GM19328 (cell line): ENCODE measurements around the gene DSTYK.
"Not testable (repeated sequence)": the region's sequence is repeated elsewhere in the genome, so short reads cannot be mapped to it uniquely, and the experiment has no call there.

Experiments
- ATAC-seq: cut with Tn5 transposase; IDR thresholded peaks from one replicate; pipeline ENCODE4 v1.9.1; 2021; ENCODE audit warnings: mild to moderate bottlenecking, moderate library complexity; ENCODE audit not compliant: unreplicated experiment

DSTYK gene

GRCh38 chr1:205179842-205180241 is 31.7 kb downstream of the DSTYK start:
- ATAC-seq: no peak

GRCh38 chr1:205172729-205173366 is 38.7 kb downstream of the DSTYK start:
- no peak for ATAC-seq

- no peak for ATAC-seq
Observed at GRCh38 chr1:205171369-205171768, 40.1 kb downstream of the DSTYK start.

DNA sequence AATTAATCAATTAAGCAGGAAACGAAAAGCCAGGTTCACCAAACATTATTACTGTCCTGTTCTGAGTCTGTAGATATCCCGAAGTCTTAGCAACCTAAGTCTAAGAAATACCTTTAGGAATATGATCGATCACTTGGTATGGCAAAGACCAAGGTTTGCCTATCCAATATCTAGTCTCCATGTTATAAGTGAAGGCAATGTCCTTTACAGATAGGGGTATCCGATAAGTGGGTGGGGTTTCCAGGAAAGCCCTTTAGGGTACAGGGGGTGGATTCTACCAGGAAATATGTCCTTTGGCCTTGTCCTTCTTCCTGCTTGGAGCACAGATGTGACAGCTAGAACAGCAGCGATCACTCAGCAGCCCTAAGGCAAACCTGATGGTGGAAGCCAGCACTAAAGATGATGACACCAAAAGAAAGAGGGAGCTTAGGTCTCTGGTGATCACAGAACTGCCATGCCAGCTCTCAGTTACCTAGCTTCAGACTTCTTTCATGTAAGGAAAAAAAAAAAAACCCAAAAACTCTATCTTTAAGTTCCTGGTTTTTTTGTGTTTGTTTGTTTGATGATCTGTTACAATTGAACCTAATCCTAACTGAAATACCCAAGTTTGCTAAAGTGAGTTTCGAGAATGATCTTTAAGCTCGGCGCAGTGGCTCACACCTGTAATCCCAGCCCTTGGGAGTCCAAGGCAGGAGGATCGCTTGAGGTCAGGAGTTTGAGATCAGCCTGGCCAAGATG is 40.8 kb downstream of the DSTYK start:
- ATAC-seq: no peak

- no peak for ATAC-seq
Observed at GRCh38 chr1:205169248-205169647, 42.3 kb downstream of the DSTYK start.

GRCh38 chr1:205168291-205168690 is 43.2 kb downstream of the DSTYK start:
- no peak for ATAC-seq

DNA sequence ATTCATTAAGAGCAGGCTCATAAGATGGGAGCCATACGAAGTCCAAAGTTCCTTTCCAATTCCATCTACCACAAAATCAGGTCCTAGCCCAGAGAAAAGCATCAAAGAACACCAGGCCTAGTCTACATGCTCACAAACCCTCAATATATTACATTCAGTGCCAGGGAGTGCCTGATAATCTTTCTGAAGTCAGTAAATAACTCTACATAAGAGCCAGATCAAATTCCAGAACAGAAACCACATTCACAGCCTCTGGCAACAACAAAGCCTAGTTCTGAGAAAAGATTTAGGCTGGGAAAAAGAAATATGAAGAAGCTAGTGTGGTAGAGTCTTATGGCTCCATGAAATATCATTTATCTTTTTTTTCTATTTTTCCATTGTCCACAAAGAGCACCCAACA is 49.2 kb downstream of the DSTYK start:
- no peak for ATAC-seq

- ATAC-seq: no peak
Observed at GRCh38 chr1:205161076-205161475, 50.4 kb downstream of the DSTYK start.

DNA sequence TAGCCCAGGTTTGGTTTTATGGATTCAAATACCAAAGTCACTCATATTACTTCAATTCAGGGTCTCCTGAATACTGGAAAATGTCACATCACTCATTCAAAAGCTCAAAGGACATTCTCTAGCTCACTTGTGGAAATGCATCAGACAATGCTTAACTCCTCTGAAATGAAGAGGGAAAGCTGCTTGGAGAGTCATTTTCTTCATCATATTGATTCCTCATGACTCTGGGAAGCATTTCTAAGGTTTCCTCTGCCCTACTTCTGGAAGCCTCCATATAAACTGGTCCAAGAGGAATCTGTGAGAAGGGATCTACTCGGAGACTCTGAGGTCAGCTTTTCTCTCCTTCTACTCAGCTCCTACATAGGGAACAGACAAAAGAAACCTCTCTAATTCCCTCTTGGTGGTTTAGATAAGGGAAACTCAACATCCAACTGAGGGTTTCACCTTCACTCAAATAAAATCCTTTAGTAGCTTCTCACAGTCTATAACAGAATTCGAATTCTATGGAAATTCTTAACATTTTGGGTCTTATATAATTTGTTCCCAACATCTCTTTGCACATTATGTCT is 53.4 kb downstream of the DSTYK start:
- ATAC-seq: no peak

DNA sequence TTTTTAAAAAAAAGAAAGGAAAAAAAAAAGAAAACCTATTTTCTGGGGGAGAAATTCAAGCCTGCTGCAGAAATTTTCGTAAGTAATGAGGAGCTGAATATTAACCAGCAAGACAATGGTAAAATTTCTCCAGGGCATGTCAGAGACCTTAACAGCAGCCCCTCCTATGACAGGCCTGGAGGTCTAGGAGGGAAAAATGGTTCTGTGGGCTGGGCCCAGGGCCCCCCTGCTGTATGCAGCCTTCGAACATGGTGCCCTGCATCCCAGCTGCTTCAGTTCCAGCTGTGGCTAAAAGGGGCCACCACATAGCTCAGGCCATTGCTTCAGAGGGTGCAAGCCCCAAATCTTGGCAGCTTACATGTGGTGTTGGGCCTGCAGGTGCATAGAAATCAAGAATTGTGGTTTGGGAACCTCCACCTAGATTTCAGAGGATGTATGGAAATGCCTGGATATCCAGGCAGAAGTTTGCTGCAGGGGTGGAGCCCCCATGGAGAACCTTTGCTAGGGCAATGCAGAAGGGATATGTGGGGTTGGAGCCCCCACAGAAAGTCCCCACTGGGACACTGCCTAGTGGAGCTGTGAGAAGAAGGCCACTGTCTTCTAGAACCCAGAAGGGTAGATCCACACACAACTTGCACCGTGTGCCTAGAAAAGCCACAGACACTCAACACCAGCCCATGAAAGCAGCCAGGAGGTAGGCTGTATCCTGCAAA is 55.7 kb downstream of the DSTYK start:
- ATAC-seq: not testable (repeated sequence)

DNA sequence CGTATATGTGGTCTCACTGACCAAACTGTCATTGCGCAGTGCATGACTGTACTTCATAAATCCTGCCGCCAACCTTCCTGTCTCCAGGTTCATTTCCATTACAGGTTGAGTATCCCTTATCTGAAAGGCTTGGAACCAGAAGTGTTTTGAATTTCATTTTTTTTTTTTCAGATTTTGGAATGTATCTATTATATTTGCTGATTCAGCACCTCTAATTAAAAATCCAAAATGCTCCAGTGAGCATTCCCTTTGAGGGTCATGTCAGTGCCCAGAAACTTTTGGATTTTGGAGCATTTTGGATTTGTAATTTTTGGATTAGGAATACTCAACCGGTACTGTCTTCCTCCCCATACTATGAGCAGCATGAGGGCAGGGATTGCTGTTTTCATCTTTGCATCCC is 59.0 kb downstream of the DSTYK start:
- ATAC-seq: no peak

DNA sequence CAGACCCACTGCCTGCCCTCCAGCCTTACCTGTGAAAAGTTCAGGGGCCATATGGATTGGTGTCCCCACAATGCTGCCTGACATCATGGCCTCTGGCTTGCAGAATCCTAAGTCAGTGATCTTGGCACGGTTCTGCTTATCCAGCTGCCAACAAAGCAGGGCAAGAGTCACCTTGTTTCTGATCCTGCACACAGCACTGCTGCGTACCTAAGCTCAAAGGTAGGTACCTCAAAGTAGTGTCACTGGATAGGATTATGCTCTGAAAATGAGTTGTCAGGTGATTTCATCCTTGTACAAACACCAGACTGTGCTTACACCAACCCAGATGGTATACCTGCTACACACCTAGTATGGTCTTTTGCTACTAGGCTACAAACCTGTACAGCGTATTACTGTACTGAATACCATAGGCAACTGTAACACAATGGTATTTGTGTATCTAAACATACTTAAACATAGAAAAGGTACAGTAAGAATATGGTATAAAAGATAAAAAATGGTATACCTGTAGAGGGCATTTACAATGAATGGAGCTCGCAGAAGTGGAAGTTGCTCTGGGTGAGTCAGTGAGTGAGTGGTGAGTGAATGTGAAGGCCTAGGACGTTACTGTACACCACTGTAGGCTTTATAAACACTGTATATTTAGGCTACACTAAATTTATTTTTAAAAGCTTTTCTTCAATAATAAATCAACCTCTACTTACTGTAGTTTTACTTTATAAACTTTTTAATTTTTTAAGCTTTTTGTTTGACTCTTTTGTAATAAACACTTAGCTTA is 60.7 kb downstream of the DSTYK start:
- no peak for ATAC-seq

GRCh38 chr1:205147191-205147835 is 64.2 kb downstream of the DSTYK start:
- no peak for ATAC-seq

- ATAC-seq: no peak
Observed at GRCh38 chr1:205144751-205145150, 66.8 kb downstream of the DSTYK start.

- no peak for ATAC-seq
Observed at GRCh38 chr1:205144046-205144720, 67.3 kb downstream of the DSTYK start.

DNA sequence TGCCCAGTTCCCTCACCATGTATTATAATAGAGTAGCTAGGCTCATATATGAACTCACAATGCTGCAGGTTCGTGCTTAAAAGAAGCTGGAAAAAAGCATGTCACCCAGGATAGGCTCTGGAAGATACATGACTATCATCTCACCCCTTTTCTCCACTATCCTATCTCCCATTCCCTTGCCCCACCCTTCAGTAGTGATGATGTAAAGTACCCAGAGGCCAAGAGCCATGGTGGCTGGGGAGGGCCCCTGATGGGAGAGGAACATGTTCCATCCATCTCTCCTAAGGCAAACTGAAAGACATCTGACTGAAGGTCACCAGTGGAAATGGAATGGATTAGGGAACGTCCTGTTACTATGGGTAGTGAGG is 69.4 kb downstream of the DSTYK start:
- no peak for ATAC-seq

- ATAC-seq: no peak
Observed at GRCh38 chr1:205141236-205142101, 70.0 kb downstream of the DSTYK start.

DNA sequence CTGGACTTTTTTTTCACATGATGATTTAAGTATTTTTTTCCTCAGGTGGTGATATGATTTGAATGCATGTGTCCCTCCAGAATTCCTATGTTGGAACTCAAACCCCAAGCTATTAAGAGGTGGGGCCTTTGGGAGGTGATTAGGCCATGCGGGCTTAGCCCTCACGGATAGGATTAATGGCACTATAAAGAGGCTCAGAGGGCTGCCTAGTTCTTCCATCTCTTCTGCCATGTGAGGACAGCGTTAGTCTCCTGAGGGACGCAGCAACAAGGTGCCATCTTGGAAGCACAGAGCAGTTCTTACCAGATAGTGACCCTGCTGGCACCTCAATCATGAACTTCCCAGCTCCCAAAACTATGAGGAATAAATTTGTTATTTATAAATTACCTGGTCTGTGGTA is 71.4 kb downstream of the DSTYK start:
- ATAC-seq: no peak

- no peak for ATAC-seq
Observed at GRCh38 chr1:205137901-205138300, 73.6 kb downstream of the DSTYK start.
